HG03378 (cell line): ENCODE data around the gene PID1.
"Not testable (repeated sequence)": the region's sequence is repeated elsewhere in the genome, so short reads cannot be mapped to it uniquely, and the experiment has no call there.

Source experiments
- ATAC-seq: cut with Tn5 transposase; IDR thresholded peaks from one replicate; pipeline ENCODE4 v1.9.1; 2021; ENCODE audit warnings: mild to moderate bottlenecking, moderate library complexity; ENCODE audit not compliant: unreplicated experiment

Gene PID1

GRCh38 chr2:229084447-229084846, 186.6 kb downstream of the PID1 start:
- ATAC-seq, result no peak

DNA sequence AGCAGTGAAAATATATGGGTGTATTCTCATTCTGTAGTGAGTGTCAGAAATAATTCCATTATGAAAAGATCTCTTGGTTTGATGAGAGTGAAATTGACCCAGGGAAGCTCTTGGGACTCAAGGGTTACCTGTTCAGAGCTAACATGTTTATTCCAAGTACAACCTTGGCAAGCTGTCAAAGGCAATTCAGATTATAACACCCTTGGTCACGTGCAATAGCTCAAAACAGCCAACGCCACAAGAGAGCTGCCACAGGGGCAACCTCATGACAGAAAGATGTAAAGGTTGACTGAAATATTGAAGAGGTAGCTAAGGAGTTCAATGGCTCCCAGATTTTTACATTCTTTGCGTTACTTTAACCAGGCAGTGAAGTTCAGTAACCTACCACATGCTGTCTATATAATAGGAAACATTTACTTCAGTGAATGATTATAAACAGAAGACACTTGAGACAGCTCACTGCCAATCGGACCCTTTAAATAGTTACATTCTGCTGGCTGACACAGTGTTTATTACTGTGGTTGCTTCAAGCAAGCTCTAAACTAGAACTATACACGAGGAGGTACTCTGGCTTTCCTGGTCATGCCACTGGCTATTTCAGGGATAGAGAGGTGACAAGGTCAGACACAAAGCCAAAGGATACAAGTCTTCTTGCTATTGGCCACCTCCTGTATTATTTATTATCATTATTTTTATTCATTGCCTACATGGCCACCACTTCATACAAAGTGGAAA, 187.3 kb downstream of the PID1 start:
- no peak for ATAC-seq

DNA sequence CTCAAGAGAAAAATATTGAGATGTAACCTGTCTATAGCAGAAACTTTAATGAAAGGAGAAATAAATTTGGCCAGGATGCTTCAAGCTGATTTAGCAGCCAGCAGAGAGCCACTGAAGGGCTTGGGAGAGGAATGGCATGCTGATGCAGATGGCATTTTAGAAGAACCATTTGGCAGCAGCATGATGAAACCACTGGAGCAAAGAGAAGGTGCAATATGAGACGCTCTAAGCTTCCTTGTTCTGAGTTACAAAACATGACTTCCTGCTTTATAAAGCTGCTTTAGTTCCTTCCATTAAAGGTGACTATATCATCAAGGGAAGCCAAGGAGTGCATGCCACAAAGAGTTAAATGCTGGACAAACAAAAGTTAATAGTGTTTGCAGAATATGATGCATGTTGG, 189.7 kb downstream of the PID1 start:
- ATAC-seq, result no peak

DNA sequence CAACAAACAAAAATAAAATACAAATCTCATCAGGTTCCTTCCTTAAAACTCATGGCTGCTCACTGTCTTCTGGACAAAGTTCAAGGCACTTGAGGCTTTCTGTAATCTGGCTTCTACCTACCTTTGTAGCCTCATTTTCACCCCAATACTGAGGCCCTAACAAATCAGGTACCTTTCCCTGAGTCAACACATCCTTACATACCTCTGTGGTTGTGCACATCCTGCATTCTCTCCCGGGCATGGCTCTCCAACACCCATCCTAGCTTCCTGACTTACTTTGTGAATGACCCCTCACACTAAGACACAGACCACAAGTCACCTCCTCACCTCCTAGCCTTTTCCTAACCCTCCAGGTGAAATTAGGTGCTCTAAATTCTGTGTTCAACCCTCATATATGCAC, 190.9 kb downstream of the PID1 start:
- no peak for ATAC-seq

GRCh38 chr2:229076886-229077285, 194.2 kb downstream of the PID1 start:
- not testable (repeated sequence) for ATAC-seq

DNA sequence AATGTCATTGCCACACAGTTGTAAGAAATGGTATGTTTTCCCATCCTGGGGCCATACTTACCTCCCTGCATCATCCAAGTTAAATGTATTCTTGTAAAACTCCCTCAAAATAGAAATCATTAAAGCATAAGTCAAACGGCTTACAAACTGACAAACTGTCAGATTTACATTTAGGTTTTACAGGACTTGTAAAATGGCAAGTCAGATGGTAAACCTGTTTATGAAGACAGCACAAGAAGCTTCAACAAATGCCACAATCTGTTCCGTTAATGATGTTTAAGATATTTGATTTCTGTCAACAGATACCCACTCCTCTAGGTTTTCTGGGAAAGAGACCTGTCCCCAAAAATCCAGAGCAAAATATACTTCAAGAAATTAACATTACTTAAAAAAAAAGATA, 197.2 kb downstream of the PID1 start:
- no peak for ATAC-seq

DNA sequence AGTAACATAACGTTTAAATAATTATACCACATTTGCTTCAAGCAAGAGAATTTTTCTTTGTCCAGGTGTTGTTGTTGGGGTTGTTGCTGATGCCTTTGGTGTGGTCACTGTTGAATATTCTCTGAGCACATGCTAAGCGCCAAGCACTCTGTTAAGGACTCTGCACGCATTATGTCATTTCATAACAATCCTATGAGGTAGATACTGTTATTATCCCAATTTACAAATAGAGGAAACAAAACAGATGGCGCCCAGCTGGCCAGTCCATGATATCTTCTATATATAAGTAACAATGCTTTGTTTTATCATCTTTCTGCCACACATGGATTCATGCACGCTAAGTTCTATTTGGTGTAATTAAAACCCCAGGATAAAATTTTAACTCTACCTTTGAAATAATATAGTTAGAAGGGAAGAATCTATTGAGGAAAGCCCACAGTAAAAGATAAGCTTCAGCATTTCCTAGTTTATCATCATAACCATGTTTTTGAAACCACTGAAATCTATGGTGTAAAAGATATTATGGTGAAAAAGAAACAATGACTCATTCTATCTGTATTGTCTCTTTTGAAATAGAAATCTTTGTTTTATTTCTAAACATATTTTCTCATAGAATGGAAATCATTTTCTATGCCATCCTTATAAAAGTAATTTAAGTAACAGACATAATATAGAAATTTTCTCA, 199.7 kb downstream of the PID1 start:
- ATAC-seq, result no peak

- no peak for ATAC-seq
These were observed 204.9 kb downstream of the PID1 start for GRCh38 chr2:229066121-229066715.

GRCh38 chr2:229064749-229065148, 206.3 kb downstream of the PID1 start:
- ATAC-seq, result no peak

DNA sequence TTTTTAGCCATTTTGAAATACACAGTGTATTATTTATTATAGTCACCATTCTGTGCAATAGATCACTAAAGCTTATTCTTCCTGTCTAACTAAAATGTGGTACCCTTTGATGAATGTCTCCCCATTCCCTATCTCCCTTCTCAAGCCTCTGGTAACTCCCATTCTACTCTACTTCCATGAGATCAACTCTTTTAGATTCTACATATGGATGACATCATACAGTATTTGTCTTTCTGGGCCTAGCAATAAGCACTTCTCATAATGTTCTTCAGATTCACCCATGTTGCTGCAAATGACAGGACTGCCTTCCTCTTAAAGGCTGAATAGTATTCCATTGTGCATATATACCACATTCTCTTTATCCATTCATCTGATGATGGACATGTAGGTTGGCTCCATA, 210.9 kb downstream of the PID1 start:
- ATAC-seq, result no peak

DNA sequence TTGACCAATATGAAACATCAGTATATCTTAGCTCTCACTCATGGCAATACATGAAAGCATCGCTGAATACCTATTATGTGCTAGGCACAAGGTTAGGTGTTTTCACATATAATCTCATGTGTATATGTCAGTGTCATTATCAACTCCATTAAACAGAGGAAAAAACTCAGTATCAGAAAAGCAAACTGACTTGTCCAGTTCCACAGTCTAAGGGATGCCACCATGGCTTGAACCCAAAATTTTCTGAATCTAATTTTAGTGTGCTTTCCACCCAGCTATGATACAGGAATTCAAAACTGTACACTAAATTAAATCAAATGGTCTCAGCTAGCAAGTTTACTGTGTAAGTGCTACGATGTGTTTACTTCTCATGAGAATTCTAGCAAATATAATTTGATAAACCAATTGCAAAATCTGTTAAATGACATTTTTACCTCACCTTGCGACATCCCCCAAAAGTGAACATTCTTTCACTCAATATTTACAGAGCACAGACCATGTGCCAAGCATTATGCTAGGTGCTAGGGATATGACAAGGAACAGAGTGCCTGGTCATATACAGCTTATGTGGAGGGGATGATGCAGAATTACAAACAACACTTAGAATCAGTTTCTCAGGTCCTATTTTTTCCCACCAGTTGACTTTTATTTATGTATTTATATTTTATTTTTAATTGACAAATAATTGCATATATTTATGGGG, 211.6 kb downstream of the PID1 start:
- ATAC-seq, result no peak

DNA sequence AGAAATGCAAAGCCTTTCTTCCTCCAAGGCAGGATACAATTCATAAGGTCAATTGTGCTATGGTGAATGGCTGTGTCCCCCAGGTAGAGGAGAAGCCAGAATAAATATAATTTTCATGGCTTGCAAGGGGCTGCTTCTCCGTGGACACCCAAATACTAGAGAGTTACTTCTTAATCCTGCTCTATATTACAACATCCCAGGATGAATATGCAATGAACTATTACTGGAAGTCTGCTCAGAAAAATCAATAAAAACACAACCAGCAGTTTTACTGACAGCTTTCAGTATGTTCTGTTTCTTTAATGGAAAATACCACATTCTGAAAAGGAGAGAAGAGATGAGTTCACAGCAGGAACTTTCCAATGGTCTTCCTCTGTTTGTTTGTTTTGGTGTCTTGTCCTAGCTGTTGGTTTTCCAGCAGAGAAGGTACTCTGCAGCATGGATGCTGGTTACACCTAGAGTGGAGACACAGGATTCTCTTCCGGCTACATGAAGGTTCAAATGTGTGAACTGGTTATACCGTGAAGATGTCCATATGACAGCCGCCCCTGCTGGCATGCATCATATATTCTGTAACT, 213.0 kb downstream of the PID1 start:
- ATAC-seq, result no peak

DNA sequence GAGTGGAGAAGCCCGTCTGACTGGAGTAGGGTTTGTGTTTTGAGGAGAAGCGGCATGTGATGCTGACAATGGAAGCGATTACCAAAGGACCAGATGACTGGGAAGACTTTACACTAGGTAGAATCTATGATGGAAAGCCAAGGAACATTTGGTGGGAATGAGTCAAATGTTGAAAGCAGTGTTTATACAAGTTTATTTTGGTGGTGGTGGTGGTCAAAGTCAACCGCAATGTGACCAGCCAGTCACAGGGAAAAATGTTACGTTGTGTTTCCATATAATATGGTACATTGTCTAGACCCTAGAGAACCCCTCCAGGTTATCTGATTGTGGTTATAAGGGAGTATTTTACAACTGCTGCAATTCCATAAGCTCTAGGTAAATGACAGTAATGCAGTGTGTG, 216.8 kb downstream of the PID1 start:
- no peak for ATAC-seq

- no peak for ATAC-seq
These were observed 219.3 kb downstream of the PID1 start for GRCh38 chr2:229051798-229052197.

- no peak for ATAC-seq
These were observed 221.0 kb downstream of the PID1 start for GRCh38 chr2:229050133-229050532.

- ATAC-seq, result no peak
These were observed 223.0 kb downstream of the PID1 start for GRCh38 chr2:229048134-229048533.

- no peak for ATAC-seq
These were observed 225.4 kb downstream of the PID1 start for GRCh38 chr2:229045671-229046070.

DNA sequence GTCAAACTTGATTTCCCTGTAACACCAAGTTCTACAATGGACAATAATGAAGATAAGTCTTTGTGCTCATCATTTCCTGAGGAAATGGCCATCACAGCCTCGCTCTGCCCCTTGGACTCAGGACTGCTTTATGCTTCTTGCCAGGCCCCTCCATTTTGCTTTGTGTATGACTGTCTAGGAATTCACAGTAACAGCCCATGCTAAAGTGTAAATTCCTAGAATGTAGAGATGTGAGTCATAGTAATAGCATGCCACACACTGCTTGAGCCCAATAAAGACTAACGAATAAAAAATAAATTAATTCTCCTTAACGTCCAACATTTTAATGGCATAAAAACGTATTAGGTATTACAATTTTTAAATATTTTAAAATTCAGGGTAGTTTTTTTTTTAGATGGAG, 226.5 kb downstream of the PID1 start:
- no peak for ATAC-seq

DNA sequence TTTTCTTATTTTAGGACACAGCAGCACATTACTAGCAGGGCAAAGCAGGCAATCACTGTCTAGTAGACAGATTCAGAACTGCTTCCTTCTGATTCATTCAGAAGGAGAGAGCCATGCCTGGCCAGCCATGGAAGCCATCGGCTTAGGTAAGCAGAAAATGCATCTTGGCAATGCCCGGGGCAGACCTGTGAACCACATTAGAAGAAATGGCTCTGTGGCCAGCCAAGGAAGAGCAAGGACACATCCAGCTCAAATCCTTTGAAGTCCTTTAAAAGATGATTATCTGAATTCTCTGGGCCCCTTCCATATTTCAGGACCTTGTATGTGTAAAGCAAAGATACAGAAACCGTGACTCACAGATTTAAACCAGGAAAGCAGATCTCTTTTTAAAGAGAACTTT, 227.4 kb downstream of the PID1 start:
- no peak for ATAC-seq

DNA sequence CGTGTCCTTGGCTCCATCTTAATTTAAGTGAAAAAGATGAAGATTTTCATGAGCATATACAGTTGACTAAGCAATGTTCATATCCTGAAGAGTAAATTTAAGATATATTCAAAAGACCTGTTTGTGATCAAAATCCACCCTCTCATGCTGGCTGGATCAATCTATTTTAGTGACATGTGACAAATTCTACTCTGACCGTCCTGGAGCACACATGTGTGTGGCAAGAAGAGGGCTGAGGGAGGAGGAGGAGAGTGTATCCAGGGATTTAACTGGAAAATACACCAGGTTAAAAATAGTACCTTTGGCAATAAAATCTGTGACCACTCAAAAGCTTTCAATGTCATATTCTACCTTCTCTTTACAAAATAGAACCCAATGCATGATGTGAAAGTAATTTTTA, 228.7 kb downstream of the PID1 start:
- no peak for ATAC-seq

DNA sequence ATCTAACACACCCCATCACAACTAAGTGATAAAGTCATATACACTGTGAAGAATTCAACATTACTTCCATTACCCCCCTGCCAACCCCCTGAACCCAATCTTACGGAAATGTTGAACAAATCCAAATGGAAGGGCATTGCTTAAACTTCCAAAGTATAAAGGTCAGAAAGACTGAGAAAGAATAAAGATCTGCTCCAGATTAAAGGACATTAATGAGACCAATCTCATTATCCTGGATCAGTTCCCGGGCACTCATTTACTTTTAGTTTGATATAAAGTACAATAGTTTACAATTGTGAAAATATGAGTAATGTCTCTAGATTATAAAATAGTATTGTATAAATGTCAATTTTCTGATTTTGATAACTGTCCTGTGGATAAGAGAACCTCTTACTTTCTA, 229.4 kb downstream of the PID1 start:
- no peak for ATAC-seq
